ENCODE measurements around the gene POLR2I.
"Not testable (repeated sequence)": the region's sequence is repeated elsewhere in the genome, so short reads cannot be mapped to it uniquely, and the experiment has no call there.

Gene POLR2I

DNA sequence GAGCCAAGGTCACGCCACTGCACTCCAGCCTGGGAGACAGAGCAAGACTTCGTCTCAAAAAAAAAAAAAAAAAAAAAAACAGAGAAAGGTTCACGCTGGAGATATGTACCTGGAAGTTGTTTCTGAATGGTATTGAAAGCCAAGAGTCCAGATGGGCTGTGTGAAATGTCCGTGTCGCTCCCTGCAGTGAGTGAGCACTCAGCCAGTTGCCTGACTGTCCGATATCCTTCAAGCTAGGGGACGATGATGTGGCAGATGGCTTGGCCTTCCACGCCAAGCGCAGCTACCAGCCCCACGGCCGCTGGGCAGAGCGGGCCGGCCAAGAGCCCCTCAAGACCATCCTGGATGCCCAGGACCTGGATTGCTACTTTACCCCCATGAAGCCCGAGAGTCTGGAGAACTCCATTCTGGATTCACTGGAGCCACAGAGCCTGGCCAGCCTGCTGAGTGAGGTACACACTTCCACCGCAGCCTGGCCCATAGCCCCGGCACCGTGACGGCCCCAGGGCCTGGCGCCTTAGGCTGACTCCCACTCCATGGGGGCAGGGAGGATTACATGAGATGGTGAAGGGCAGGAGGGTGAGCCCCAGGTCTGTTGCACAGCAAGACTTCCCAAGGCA, 15.4 kb downstream of the POLR2I start:
- no peak for DNase-seq

DNA sequence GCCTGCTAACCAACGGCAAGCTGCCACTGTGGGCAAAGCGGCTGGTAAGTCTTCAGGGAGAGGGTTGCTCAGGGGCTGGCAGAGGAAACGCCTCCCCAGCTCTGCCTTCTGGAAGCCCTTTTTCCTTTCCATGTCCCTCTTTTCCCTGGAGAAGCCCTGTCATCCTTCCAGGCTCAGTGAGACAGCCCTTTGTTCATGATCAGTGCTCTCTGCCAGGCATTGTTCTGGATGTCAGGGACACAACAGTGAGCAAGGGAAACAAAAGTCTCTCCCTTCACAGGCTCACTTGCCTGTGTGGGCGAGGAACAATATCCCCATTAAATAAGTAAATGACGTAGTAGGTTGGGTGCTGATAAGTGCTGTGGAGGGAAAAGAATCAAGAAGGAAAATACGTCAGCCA, 17.6 kb downstream of the POLR2I start:
- no peak for DNase-seq

DNA sequence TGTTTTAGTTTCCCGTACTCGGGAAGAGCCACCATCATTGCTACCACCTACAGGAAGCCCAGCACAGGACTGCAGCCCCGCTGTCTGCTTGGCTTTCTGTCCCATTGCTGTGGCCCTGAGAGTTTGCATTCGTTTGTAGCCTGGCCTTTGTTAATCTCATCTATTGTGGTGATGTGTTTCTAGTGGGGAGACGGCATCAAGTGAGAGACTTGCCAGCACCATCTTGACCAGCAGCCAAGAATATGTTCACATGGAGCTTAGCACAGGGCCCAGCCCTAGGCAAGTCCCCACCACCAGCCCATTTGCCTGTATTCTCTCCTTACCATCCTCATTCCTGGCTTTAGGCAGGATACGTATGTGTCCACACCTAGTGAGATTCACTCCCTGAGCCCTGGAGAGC, 21.0 kb downstream of the POLR2I start:
- DNase-seq = no peak

DNA sequence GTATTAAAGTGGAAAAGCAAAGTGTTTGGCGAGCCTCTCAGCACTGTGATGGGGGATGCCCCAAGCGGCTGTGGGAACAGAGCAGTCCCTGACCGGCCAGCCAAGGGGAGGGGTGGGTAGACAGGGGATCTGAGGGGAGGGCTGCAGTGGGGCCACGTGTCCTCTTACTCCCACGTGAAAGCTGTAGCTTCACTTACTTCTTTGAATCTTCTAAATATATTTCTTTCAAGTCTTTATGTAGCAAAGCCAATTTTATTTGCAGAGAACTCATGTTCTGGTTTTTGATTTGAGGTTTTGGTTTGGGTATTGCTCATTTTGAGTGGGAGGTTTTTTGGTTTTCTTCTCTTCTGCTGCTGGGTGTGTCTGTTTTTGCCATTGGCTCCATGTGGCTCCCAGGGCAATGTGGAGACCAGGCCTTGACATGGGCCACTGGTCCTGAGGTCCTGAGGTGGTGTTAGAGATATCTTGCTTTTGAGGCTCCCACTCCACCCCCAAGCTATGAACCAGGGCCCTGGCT, 21.5 kb downstream of the POLR2I start:
- no peak for DNase-seq

DNA sequence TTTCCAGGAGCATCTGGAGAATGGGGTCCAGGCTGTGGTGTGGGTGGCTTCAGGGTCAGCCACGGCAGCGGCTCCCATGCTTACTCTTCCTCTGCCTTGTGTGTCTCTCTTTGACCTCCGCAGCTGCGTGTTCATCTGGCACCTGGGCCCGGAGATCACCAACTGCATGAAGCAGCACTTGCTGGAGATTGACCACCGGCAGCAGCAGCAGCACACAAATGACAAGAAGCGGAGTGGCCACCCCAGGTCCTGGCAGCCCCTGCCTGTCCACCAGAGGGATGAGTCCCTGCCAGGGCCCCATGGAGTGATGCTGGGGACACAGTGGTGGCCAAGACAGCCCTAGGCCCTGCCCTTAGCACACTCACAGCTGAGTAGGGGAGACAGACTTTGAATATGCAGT, 22.1 kb downstream of the POLR2I start:
- DNase-seq = no peak

DNA sequence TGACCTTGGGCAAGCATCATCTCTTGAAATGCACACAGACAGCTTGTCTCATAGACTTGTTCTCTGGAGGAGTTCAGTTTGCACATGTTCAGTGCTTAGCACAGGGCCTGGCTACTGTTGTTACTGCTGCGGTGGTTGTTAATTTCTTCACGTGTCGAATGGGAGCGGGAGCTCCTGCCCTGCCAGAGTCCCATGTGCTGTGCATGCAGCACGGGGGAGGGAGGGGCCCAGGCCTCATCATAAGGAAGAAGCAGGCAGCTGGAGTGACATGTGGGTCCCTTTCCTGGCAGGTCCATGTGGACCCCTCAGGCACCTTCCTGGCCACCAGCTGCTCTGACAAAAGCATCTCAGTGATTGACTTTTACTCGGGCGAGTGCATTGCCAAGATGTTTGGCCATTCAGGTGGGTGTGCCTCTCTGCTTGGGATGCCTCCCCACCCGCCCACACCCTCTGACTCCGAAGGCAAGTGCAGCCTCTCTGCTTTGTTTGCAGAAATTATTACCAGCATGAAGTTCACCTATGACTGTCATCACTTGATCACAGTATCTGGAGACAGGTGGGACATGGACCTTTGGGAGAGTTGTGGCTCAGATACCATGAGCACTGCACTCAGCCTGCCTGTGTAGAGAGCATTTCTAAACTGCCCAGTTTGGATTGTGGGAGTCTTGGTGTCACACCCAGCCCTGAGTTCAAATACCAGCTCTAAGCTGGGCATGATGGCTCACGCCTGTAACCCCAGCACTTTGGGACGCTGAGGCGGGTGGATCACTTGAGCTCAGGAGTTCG, 23.6 kb downstream of the POLR2I start:
- DNase-seq = no peak

DNA sequence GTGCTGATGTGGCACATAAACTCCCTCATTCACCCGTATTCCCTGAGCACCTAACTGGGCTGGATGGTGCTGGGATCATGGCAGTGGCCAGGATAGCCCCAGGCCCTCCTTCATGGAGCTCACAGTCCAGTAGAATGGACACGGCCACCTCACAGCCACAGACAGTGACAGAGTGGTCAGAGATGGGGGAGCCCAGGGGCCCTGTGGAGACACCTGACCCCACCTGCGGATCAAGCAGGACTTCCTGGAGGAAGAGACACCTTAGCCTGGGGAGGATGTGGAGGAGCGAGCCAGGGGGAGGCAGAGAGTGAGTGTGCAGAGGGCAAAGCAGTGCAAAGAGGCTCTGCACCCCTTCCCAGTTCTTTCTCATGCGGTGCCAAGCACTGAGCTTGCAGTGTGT, 24.8 kb downstream of the POLR2I start:
- no peak for DNase-seq

DNA sequence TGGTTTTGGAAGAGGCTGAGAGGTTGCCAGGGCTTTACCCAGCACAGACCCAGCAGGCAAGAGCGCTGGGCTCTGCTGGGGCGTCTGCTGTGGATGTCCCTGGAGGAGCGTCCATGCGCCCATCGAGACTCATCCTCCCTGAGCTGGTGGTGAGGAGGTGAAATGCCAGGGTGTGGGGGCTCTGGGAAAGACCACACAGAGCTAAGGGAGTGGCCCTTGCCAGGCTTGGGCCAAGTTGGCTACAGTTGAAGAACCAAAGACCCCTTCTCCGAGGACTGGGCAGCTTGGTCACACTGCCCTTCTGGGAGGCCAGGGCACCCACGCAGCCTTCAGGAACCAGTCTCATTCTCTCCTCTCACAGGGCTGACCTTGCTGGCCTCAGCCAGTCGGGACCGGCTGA, 28.3 kb downstream of the POLR2I start:
- DNase-seq = no peak

DNA sequence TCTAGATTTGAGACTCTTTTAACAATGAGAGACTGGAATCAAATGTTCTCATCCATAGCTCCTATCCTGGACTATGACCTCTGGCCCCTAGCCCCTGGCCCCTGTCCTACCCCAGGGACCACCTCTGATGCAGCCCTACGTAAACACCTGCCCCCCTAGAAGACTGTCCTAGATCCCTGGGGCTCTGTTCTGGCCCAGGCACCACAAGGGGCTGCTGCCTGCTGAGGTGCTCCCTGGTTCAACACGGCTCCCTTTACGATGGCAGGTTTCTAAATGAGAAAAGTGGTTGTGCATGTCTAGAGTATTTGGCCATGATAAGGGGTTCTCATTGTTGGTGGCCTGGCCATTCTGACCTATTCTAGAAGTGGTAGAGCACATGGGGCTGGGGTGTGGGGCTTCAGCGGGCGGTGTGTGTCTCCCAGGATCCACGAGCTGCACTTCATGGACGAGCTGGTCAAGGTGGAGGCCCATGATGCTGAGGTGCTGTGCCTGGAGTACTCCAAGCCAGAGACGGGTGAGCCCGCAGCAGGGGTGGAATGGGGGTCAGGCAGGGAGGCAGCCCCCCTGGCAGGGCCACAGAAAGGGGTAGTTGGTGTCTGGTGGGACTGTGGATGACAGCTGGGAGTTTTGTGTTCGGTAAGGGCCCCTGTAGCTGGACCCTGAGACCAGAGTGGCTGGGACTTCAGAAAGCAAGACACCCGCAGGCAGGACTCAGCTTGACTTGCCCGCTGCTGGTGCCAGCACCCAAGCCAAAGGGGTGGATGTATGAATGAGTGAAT, 30.3 kb downstream of the POLR2I start:
- no peak for DNase-seq

DNA sequence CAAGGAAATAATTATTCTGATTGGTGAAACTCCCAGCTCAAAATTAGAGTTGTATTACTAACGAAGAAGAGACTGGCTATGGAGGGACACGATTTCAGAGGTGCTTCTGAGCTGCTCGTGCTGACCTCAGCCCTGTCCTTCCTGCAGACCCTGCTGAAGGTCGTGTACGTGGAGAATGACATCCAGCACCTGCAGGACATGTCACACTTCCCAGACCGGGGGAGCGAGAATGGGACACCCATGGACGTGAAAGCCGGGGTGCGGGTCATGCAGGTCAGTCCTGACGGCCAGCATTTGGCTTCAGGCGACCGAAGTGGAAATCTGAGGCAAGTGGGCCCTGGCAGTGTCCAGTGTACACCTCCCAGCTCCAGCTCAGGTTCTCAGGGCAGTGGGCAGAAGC, 31.8 kb downstream of the POLR2I start:
- no peak for DNase-seq

DNA sequence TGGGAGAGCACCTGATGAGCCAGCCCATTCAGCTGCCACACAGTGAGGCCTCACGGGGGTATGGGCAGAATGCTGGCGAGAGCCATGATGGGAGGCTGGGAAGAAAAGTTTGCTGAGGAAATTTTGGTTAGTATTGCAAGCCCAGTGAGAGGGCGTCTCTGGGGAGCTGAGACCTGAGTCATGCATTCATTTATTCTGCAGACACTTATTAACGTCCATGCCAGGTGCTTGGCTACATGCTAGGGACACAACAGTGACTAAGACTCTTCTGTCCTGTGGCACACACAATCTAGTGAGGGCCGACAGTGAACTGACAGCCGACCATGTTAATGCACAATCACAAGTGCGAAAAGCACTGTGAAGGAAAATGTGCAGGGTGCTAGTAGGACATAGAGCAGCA, 32.8 kb downstream of the POLR2I start:
- DNase-seq = no peak

DNA sequence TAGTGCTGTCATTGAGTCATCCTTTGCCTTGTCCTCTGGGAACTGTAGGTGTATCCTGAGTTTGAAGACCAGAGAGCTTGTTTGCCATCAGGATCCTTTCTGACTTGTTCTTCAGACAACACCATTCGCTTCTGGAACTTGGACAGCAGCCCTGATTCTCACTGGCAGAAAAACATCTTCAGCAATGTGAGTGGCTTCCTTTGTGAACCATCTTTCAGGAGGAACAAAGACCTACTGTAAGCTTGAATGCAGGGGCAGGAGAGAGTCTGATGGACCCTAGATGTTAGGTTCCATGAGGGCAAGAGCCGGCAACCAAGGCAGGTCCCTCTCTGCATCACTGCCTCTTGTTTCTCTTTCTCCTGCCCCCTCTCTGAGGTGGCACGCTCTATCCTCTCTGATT, 33.3 kb downstream of the POLR2I start:
- DNase-seq = no peak

DNA sequence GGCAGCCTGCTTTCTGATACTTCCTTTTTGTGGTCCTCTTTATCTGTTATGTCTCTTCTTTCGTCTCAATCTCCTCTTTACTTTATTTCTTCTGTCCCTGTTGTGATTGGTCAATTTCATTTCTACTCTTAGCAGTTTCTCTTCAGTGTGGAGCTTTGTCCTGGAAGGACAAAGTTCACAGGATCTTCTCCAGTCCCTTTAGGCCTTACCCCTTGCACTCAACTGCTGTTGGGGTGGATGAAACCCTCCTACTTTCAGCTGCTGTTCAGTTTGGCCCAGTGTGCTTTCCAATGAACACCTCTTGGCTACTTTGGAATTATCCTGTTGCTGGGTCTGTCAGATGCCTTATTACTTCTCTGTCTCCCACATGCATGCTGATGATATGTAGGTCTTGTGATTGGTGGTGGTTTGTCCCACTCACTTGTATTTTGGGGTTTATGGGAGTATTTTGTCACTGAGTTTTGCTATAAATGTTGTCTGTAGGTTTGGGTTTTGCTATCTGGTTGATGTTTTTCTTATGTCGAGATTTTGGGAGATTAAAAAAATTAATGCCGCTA, 35.2 kb downstream of the POLR2I start:
- no peak for DNase-seq

DNA sequence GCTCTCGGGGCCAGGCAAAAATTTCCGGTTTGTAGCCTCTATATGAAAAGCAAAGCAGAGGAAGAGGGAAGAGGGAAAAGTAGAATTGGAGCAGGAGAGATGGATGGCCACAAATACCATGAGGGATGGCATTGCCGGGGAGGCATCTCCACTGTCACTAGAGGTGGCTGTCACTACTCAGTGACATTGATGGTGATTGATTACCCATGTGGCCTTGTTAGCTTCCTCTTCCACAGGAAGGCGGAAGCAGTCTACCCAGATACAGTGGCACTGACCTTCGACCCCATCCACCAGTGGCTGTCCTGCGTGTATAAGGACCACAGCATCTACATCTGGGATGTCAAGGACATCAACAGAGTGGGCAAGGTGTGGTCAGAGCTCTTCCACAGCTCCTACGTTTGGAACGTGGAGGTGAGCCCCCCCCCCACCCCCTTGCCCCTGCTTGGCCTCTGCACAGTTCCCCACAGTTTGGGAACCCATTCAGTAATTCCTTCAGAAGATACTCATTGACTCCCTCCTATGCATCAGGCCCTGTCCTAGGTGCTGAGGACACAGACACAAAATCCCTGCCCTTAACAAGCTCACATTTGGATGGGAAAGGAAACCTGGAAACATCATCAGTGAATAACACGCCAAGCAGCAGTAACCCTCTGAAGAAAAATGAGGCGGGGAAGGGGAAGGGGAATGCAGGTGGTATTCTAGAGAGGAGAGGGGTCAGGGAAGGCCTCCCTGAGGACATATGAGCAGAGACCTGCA, 41.4 kb downstream of the POLR2I start:
- no peak for DNase-seq

DNA sequence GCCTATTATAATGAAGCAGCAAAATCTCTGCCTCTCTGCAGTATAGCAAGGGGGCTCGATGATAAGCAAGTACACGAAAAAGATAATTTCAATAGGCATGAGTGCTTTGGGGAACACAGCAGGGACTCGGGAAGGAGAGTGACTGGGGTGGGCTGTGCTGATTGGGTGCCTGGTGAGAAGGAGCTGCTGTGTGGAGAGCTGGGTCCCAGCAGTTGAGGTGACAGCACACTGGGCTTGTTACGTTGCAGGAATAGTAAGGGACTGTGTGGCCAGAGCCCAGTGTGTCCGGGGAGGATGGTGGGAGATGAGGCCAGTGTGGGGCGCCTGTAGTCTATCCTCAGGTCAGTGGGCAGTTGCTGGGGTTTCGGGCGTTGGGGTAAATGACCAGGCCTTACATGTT, 42.6 kb downstream of the POLR2I start:
- no peak for DNase-seq

DNA sequence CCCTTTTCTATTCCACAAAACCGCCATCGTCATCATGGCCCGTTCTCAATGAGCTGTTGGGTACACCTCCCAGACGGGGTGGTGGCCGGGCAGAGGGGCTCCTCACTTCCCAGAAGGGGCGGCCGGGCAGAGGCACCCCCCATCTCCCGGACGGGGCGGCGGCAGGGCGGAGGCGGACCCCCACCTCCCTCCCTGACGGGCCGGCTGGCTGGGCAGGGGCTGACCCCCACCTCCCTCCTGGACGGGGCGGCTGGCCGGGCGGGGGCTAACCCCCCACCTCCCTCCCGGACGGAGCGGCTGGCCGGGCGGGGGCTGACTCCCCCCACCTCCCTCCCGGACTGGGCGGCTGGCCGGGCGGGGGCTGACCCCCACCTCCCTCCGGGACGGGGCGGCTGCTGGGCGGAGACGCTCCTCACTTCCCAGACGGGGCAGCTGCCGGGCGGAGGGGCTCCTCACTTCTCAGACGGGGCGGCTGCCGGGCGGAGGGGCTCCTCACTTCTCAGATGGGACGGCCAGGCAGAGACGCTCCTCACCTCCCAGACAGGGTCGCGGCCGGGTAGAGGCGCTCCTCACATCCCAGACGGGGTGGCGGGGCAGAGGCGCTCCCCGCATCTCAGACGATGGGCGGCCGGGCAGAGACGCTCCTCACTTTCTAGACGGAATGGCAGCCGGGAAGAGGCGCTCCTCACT, 45.7 kb downstream of the POLR2I start:
- not testable (repeated sequence) for DNase-seq

DNA sequence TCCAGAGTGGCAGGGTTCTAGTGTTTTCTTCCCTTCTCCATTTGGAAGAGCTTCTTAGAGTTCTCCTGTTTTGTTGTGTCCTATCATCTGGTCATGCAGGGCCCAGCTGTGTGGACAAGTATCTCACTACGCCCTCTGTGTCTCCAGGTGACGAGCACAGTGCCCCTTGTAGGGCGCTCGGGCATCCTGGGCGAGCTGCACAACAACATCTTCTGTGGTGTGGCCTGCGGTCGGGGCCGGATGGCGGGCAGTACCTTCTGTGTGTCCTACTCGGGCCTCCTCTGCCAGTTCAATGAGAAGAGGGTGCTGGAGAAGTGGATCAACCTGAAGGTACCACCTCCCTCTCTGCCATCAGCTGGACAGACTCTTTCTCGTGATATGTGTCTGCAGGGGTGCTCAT, 47.0 kb downstream of the POLR2I start:
- DNase-seq = no peak

DNA sequence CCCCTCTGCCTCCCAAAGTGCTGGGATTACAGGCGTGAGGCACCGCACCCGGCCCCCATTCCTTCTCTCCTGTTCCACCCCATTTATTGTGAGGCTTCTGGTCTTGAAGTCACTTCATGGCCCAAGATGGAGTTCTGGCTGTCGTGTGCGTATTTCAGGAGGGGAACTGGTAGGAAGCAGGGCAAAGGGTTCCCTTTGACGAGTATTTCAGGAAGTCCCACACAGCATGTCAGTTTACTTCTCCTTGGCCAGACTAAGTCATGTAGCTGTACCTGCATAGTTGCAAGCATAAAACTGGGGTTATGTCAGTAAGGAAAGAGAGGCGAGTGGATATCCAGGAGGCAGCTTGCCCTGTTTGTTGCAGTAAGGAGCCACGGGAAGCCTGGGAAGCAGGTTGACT, 49.8 kb downstream of the POLR2I start:
- DNase-seq = no peak
